HG03095 (cell line): ENCODE measurements around the gene NR1I2.

Experiments
- ATAC-seq: cut with Tn5 transposase; IDR thresholded peaks from one replicate; pipeline ENCODE4 v1.9.1; 2021; ENCODE audit warnings: moderate library complexity; ENCODE audit not compliant: unreplicated experiment

The NR1I2 gene

DNA sequence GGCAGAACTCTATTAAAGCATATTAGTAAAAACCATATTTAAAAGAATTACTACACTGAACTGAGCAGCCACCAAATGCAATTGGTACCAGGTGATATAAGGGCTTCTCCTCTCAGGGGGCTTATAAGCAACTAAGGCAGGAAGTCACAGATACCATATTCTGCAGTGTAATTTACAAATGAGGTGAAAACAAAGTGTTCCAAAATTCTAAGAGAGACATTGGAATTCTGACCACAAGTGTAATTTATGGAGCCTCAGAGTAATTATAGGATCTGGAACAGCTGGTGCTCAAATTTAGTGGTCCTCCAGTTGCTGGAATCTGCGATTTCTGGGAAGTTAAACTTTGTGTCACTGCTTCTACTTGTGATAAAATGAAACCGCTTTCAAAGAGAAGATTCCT lies 3.1 kb upstream of the NR1I2 start:
- ATAC-seq: no peak

DNA sequence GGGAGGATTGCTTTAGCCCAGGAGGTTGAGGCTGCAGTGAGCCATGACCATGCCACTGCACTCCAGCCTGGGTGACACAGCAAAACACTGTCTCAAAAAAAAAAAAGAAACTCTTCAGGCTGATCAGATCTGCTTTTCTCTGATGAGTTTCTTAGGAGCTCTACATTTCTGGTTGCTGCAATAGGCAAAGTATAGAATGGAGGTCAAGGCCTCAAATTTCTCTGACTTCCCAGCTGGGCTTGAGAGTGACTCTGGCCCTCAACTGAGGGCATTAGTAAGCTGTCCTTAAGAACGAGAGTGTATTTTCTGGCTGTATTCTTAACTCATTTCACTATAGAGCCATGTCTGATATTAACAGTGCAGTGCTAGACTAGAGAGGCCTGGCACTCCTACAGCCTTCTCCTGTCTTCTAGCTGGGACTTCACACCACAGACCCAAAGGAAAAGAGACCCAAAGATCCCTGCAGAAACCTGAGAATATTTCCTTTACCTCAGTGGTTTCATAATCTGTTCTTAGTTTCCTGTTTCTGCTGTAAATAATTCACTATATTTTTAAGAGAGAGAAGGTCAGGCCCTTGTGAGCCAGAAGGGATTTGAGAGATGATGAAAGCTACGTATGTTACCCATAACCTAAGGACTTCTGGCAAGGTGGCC lies 2.0 kb upstream of the NR1I2 start:
- peak; percentile 56 for ATAC-seq

DNA sequence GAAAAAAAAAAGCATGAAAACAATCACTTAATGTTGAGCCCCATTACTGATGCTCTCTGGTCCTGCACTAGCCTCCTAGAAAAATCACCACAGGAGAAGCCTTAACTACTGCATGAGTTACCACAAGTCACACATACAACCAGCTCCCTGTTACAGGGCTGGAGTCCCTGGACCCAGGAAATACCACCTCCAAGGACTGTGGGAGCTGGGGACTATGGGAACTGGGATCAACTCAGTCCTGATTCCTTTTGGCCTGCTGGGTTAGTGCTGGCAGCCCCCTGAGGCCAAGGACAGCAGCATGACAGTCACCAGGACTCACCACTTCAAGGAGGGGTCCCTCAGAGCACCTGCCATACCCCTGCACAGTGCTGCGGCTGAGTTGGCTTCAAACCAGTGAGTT lies 559 bp downstream of the NR1I2 start:
- no peak for ATAC-seq

DNA sequence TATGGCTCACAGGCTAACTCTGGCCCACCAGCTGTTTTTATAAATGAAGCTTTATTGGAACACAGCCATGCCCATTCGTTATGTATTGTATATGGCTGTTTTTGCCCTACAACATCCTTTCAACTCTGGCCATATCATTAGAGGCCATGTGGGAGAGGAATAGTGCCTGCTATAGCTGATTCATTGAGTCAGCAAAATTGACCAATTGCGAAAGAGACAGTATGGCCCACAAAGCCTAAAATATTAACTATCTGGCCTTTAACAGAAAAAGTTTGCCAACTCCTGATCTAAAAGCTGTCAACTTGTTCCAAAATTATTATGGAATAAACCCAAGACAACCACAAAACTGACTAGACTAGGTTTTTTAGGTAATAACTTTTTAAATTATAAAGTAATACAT lies 1.4 kb downstream of the NR1I2 start:
- ATAC-seq: no peak

DNA sequence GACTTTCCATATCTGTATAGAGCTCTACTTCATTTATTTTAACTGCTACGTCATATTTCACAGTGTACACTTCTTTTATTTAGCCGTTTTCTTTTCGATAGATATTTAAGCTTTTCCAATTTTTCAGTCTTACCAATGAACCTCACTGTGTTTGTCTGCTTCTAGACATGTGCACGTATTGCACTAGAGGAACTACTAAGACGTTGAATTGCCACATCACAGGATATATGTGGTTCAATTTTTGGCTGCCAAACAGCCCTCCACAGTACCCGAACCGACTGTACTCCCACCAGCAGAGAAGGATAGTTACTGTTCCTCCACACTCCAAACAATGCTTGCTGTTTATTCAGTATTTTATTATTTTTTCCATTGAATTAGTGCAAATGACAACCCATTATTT lies 2.0 kb downstream of the NR1I2 start:
- ATAC-seq: no peak

DNA sequence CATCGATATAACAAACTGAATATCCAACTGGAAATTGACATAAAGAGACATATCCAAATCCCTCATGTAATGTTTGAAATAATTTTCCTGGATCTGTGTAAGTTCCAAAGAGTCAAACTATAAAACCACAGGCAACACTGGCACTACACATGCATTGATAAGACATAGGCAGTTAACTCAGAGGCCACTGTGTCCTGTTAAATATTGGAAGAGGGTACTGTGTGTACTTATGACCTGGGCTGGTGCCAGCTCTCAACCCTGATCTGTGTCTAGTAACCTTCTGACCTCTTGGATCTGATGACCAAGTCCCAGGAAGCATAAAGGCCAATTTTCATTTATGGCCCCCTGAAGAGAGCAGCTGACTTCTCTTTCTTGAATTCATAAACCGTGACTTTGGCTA lies 4.5 kb downstream of the NR1I2 start:
- no peak for ATAC-seq

DNA sequence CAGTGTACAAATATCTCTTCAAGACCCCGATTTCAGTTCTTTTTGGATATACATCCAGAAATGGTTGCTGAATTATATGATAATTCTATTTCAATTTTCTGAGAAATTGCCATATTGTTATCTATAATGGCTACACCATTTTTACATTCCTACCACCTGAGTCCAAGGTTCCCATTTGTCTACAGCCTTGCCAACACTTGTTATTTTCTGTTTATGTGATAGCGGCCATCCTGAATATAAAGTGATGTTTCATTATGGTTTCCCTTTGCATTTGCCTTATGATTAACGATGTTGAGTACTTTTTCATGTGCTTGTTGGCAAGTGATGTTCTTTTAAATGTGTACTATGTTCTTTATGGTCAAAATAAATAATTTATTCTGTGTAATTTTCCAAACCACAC lies 8.5 kb downstream of the NR1I2 start:
- ATAC-seq: no peak

DNA sequence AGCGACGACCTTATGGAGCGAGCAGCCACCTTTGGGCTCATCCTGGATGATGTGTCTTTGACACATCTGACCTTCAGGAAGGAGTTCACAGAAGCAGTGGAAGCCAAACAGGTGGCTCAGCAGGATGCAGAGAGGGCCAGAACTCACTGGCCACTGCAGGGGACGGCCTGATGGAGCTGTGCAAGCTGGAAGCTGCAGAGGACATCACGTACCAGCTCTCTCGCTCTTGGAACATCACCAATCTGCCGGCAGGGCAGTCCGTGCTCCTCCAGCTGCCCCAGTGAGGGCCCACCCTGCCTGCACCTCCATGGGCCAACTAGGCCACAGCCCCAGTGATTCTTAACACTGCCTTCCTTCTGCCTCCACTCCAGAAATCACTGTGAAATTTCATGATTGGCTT lies 10.4 kb downstream of the NR1I2 start:
- ATAC-seq: no peak

DNA sequence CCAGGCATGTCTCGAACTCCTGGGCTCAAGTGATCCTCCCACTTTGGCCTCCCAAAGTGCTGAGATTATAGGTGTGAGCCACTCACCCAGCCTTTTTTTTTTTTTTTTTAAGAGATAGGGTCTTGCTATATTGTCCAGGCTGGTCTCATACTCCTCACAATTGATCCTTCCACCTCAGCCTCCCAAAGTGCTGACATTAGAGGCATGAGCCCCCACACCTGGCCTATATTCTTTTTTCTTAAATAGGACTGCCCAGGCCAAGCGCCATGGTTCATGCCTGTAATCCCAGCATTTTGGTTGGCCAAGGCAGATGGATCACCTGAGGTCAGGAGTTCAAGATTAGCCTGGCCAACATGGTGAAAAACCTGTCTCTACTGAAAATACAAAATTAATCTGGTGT lies 12.5 kb downstream of the NR1I2 start:
- no peak for ATAC-seq

DNA sequence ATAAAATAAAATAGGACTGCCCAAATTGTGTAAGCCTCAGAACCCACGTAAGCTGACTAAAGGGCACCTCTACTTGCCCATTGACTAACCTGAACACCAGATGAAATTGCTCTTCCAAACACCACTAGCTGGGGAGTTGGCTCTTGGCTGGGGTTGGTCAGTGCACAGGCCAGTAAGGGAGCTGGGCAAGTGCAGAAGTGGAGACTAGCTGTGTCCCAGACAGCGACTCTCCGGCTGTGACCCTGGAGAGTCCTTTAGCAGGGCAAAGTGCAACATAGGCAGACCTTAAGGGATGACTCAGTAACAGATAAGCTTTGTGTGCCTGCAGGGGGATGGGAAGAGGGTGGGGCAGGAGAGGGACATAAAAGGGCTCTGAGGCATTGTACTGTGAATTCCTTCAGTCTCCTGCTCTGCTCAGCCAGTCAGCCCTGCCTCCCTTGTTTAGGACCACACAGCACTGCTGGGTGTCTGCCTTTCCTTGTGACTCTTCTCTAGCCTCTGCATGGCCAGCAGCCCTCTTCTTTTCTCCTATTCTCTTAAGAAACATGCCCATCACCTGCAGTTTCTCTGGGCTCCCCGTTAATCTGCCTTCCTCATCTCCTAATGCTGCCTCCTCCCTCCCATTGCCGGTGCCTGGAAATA lies 13.2 kb downstream of the NR1I2 start:
- ATAC-seq: no peak

DNA sequence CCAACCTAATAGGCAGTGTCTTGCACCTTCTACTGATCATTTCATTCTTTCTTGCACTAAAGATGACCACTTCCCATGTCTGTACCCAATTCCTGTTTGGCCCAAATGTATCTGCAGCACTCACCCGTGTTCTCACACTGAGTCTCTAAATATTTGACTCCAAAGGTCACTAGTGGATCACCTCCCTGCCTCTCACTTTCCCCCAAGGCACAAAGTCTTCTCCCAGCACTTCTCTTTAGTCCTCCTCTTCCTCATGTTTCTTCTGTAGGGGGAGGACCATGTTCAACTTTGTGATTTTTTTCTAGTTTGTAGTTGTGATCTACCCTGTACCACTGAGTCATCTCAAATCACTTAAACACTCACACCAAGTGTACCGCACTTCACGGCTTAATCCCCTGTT lies 13.9 kb downstream of the NR1I2 start:
- ATAC-seq: no peak

DNA sequence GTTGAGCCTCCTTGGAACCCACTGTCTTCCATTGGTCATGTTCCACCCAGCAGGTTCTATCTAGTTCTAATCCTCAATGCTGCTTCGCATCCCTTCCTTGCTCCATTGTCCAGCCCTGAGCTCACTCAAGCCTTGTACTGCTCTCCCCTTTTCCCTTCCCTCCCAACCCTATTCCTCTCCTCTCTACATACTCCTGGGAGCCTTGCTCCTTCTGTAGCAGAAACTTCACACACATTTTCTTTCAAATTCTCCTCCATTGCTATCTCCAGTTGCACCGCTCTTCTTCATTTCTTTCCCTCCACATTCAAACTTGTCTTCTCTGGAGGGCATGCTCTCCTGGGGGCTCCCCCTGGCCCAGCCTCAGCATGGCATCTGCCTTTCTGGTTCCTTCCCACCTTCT lies 14.5 kb downstream of the NR1I2 start:
- no peak for ATAC-seq

DNA sequence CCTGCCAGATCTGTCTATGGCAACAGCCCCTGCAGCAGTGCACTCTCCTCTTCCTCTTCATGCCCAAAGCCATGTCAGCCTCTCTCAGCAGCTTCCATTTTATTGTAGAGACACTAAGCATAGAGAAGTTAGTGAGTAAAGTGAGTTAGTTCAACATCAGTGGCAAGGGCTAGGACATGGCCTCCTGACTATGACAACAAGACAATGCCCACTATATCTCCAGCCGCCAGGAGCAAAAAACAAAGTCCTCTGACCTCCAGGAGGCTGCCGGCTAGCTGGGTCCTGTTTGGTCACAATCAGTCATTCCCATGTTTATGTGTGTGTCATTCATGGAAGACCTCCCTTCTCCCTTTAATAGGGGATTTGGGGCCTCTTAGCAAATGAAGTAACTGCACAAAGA lies 14.9 kb downstream of the NR1I2 start:
- no peak for ATAC-seq

DNA sequence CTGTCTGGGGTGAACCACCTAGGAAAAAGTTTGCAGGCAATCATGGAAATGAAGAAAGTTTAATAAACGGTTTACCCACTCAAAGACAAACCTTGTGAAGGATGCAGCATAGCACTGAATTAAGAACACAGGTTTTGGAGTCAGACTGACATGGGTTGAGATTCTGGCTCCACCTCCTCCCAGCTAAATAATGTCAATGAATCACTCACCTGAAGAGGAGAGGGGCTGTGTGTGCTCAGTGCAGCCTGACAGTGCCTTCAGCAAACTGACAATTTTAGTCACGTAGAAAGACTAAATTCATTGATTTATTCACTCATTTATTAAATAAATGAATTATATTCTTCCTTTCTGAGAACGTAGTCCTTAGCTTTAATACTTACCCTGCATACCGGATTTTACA lies 18.9 kb downstream of the NR1I2 start:
- no peak for ATAC-seq

DNA sequence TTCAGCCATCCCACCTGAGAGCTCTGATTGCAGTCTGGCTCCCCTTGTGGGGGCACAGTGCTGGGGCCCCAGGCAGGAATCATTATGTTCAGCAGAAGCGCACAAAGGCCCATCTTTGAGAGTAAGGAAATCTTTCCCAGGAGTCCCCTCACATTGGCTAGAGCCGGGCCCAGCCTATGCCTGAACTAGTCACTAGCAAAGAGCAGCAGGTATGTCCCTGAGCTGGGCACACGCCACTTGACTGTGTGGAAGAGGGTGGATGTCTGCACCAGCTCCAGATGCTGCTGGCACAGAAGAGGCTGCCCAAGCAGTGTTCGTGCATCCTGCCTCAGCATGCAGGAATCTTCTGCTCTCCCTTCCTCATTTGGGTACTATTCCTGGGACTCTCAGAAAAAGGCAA lies 26.3 kb downstream of the NR1I2 start:
- no peak for ATAC-seq

DNA sequence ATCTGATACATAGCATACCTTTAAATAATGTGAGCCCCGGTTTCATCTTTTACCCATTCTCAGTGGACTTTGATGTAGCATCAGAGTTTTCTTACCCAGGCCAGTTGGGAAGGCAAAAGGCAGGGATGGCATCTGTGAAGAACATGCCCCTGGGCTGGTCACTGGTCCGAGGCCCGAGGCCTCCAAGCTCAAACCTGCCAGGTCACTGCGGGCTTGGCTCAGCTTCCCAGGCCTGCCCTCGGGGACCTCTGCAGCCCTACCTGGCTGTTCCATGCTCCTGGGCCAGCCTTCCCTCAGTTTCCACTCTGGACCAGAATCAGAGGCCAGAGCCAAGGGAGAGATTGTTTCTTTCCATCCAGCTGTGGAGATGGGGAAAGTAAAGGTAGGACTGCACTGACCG lies 26.9 kb downstream of the NR1I2 start:
- no peak for ATAC-seq

DNA sequence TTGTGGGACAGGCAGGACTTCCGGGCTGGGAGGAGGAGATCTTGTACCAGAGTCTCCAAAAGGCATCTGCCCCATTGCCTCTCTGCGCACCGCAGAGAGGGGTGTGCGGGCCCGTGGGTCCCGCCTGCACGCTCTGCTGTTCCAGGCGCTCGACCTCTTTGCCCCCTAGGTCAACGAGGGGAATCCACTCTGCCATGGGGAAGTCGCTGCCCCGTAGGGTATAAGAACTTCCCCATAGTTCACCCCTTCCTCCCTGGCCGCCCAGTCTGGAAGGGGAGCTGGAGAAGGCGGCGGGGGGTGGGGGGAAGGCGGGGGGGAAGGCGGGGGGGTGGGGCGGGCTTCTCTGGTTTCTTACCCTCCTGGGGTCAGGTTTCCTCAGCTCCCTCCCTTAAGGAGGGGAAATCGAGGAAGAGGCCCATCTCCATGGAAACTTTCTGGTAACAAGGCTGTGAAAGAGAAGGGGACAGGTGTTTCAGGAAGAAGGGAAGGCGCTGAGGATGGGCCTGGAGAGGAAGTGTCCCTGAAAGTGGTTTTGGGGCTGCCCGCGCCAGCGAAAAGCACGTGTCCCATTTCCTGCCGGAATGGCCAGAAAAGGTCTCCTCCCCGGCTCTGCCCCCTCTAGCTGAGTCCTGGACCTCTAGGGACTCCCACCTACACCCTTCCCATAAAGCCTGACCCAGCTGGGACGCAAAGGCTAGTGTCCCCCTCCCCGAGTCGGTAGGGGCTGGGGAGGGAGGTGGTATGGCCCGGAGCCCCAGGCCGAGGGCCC lies 27.5 kb downstream of the NR1I2 start:
- ATAC-seq: peak; percentile 45

DNA sequence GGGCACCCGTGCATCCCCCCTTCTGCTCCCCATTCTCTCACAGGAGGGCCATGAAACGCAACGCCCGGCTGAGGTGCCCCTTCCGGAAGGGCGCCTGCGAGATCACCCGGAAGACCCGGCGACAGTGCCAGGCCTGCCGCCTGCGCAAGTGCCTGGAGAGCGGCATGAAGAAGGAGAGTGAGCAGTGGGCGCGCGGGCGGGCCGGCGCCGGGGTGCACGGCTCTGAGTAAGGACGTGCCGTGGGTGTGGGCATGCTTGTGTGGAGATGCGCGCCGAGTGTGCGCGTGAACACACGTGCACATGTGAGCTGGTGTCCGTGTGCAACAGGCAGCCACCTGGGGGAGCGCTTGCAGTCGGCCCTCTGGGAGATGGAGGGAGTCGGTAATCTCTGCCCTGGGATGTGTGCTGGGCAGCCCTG lies 28.1 kb downstream of the NR1I2 start:
- ATAC-seq: peak; percentile 84

DNA sequence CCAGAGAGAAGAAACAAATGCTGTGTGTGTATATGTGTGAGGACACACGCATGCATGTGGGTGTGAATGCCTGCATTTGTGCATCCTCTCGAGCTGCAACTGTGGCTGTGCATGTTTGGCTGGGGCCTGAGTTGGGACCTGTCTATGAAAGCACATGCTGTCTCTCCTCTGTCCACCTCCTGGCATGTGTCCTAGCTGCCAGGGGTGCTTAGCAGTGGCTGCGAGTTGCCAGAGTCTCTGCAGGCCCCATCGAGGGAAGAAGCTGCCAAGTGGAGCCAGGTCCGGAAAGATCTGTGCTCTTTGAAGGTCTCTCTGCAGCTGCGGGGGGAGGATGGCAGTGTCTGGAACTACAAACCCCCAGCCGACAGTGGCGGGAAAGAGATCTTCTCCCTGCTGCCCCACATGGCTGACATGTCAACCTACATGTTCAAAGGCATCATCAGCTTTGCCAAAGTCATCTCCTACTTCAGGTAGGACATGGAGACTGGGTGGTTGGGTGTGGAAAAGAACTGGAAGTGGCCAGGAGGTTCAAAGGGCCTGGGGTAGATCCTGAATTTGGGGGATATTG lies 30.7 kb downstream of the NR1I2 start:
- no peak for ATAC-seq

DNA sequence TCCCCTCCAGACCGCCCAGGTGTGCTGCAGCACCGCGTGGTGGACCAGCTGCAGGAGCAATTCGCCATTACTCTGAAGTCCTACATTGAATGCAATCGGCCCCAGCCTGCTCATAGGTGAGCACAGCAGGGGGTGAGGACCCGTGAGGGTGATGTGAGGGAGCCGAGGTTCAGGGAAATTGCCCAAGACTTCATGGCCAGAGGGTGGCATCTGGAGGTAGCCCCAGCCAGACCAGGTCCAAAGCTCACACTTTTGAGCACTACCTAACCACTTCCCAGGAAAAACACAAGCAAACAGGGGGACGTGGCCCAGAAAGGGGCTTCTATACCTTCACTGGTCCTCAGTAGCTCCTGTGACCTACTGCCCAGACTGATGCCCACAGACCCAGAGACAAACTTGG lies 33.8 kb downstream of the NR1I2 start:
- ATAC-seq: no peak

DNA sequence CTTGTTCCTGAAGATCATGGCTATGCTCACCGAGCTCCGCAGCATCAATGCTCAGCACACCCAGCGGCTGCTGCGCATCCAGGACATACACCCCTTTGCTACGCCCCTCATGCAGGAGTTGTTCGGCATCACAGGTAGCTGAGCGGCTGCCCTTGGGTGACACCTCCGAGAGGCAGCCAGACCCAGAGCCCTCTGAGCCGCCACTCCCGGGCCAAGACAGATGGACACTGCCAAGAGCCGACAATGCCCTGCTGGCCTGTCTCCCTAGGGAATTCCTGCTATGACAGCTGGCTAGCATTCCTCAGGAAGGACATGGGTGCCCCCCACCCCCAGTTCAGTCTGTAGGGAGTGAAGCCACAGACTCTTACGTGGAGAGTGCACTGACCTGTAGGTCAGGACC lies 35.2 kb downstream of the NR1I2 start:
- no peak for ATAC-seq
